MM.1S (cell line): ENCODE data around the gene TSPAN3.

Source experiments
- CTCF ChIP-seq: fragments of 300-600 bp; sonication (generic); IDR thresholded peaks from 2 replicates; pipeline ENCODE4 v1.5.1; 2016; ENCODE audit warnings: antibody characterized with exemption, low read length, mixed read lengths
- EZH2 ChIP-seq: fragments of 300-600 bp; sonication (generic); optimal IDR thresholded peaks from 2 replicates; pipeline ENCODE3; 2017; ENCODE audit warnings: low read depth, mild to moderate bottlenecking, antibody characterized with exemption, low read length, mixed read lengths

GRCh38 chr15:77045985-77046384, 24.9 kb downstream of the TSPAN3 start:
- TF ChIP-seq CTCF (no peak), EZH2 (no peak)
